Liver (tissue), 9 donors: ENCODE results near the gene APOL4. TPM values are rescaled to one million over a fixed set of nuclear protein-coding genes. Genes with fewer than 3 reads are reported as not detected.

Experiments
- DNase-seq: peaks from one replicate; pipeline ENCODE4 v3.0.0-alpha.2; 2017; ENCODE audit warnings: low spot score
- H3K27ac ChIP-seq, 2 donors: one replicate each; pipeline ENCODE4 v1.7.0; 2013; ENCODE audit warnings: inconsistent platforms in 2 of 2, low read length in 2 of 2, control low read depth in 1 of 2, low read depth in 1 of 2, mild to moderate bottlenecking in 1 of 2
- H3K27me3 ChIP-seq, 4 donors: one replicate each; pipeline versions ENCODE4 v1.6.1 to v1.7.0; 2013; ENCODE audit warnings: low read length in 3 of 4, inconsistent platforms in 1 of 4, mild to moderate bottlenecking in 1 of 4, moderate library complexity in 1 of 4; ENCODE audit not compliant: control insufficient read depth in 4 of 4, insufficient read depth in 4 of 4
- H3K36me3 ChIP-seq, 4 donors: one replicate each; pipeline versions ENCODE4 v1.6.1 to v1.7.0; 2013; ENCODE audit warnings: low read length in 3 of 4, mild to moderate bottlenecking in 3 of 4, low read depth in 1 of 4, moderate library complexity in 1 of 4; ENCODE audit not compliant: control insufficient read depth in 4 of 4, insufficient read depth in 3 of 4
- H3K4me1 ChIP-seq, 4 donors: one replicate each; pipeline versions ENCODE4 v1.6.1 to v1.7.0; 2013; ENCODE audit warnings: low read length in 3 of 4, mild to moderate bottlenecking in 3 of 4, moderate library complexity in 1 of 4; ENCODE audit not compliant: control insufficient read depth in 4 of 4, insufficient read depth in 4 of 4
- H3K4me3 ChIP-seq, 3 donors: one replicate each; pipeline versions ENCODE4 v1.6.1 to v1.7.0; 2013; ENCODE audit warnings: low read length in 3 of 3, control low read depth in 1 of 3, low read depth in 1 of 3, mild to moderate bottlenecking in 1 of 3
- H3K9ac ChIP-seq, 2 donors: one replicate each; pipeline ENCODE4 v1.7.0; 2013; ENCODE audit warnings: low read length in 2 of 2, mild to moderate bottlenecking in 2 of 2, moderate library complexity in 2 of 2, control low read depth in 1 of 2, low read depth in 1 of 2
- H3K9me3 ChIP-seq, 4 donors: one replicate each; pipeline versions ENCODE4 v1.6.1 to v1.7.0; 2013; ENCODE audit warnings: low read length in 3 of 4; ENCODE audit not compliant: control insufficient read depth in 4 of 4
- ATF3 ChIP-seq: IDR thresholded peaks from 2 replicates; pipeline ENCODE4 v1.6.1; 2016; ENCODE audit warnings: antibody characterized with exemption
- CTCF ChIP-seq: fragments of 150-350 bp; IDR thresholded peaks from 2 replicates; pipeline ENCODE4 v1.5.1; 2017; ENCODE audit warnings: improper control_type of control experiment, low read depth, low read length; ENCODE audit not compliant: missing input control
- EGR1 ChIP-seq, 2 donors: IDR thresholded peaks; 2 replicates each; pipeline ENCODE4 v1.6.1; 2016 to 2018; ENCODE audit warnings: antibody characterized with exemption in 2 of 2, low read depth in 2 of 2
- FOXA1 ChIP-seq: IDR thresholded peaks from 2 replicates; pipeline ENCODE4 v1.6.1; 2016; ENCODE audit warnings: antibody characterized with exemption
- FOXA2 ChIP-seq: IDR thresholded peaks from 2 replicates; pipeline ENCODE4 v1.6.1; 2016; ENCODE audit warnings: antibody characterized with exemption
- GABPA ChIP-seq, 2 donors: IDR thresholded peaks in 1 of 2; conservative IDR thresholded peaks in 1 of 2; 2 replicates each; pipeline ENCODE4 v1.6.1; 2016; ENCODE audit warnings: antibody characterized with exemption in 2 of 2, mild to moderate bottlenecking in 1 of 2, moderate library complexity in 1 of 2
- HNF4A ChIP-seq, 2 donors: conservative IDR thresholded peaks; 2 replicates each; pipeline ENCODE4 v1.6.1; 2016; ENCODE audit warnings: antibody characterized with exemption in 2 of 2, mild to moderate bottlenecking in 2 of 2
- JUND ChIP-seq, 2 donors: IDR thresholded peaks; 2 replicates each; pipeline ENCODE4 v1.6.1; 2016; ENCODE audit warnings: antibody characterized with exemption in 2 of 2
- MAX ChIP-seq: IDR thresholded peaks from 2 replicates; pipeline ENCODE4 v1.6.1; 2016; ENCODE audit warnings: antibody characterized with exemption
- NR2F2 ChIP-seq: IDR thresholded peaks from 2 replicates; pipeline ENCODE4 v1.6.1; 2016; ENCODE audit warnings: antibody characterized with exemption
- RAD21 ChIP-seq, 2 donors: IDR thresholded peaks; 2 replicates each; pipeline ENCODE4 v1.6.1; 2016; ENCODE audit warnings: antibody characterized with exemption in 2 of 2, mild to moderate bottlenecking in 2 of 2
- REST ChIP-seq: IDR thresholded peaks from 2 replicates; pipeline ENCODE4 v1.6.1; 2016; ENCODE audit warnings: antibody characterized with exemption, mild to moderate bottlenecking
- RXRA ChIP-seq, 2 donors: IDR thresholded peaks; 2 replicates each; pipeline ENCODE4 v1.6.1; 2017 to 2018; ENCODE audit warnings: antibody characterized with exemption in 2 of 2, mild to moderate bottlenecking in 1 of 2
- SP1 ChIP-seq: IDR thresholded peaks from 2 replicates; pipeline ENCODE4 v1.6.1; 2018; ENCODE audit warnings: antibody characterized with exemption, mild to moderate bottlenecking
- TAF1 ChIP-seq: conservative IDR thresholded peaks from 2 replicates; pipeline ENCODE4 v1.6.1; 2016; ENCODE audit warnings: antibody characterized with exemption, mild to moderate bottlenecking
- YY1 ChIP-seq: IDR thresholded peaks from 2 replicates; pipeline ENCODE4 v1.6.1; 2016; ENCODE audit warnings: antibody characterized with exemption, mild to moderate bottlenecking
- ZBTB33 ChIP-seq: IDR thresholded peaks from 2 replicates; pipeline ENCODE4 v1.6.1; 2016; ENCODE audit warnings: antibody characterized with exemption
- WGBS: extraction: QIAGEN DNeasy Blood & Tissue Kit; methylation state at CpG from one replicate; pipeline ENCODE4 v1.1.7; 2013; 5-methylcytosine and 5-hydroxymethylcytosine counted together
- polyA plus RNA-seq, 2 donors: library from polyadenylated mRNA; stranded (reverse) in 1 of 2; unstranded in 1 of 2; fragments of 200-250 nt in 1 of 2; fragments of >200 nt in 1 of 2; fragmentation: Nextera tagmentation in 1 of 2; extraction: Ambion mirVana in 1 of 2; gene quantifications; one replicate each; pipeline versions ENCODE4 v1.2.1 to v1.2.3, GENCODE V29; 2013 to 2015
- total RNA-seq, 2 donors: library from RNA; depleted of rRNA; stranded (reverse); fragments of >200 nt; gene quantifications; one replicate each; pipeline ENCODE4 v1.2.3, GENCODE V29; 2014
- donor health status: healthy.
- donor health status: healthy.
- donor health status: healthy.
- donor health status: healthy.
- donor health status: healthy.

Gene APOL4
- total and polyA plus RNA-seq, 4 donors = 0.59 to 2.3 (median 1.8) TPM

GRCh38 chr22:36243986-36244385 is 42.4 kb upstream of the APOL4 start:
- no peak for DNase-seq
- no peak for TF ChIP-seq RXRA (IDR thresholded peaks at IDR 0.05)
- no peak for TF ChIP-seq GABPA (IDR thresholded peaks at IDR 0.05 in 1 of 2, conservative IDR thresholded peaks at IDR 0.05 in 1 of 2)
- TF ChIP-seq SP1 = no peak
- no peak for TF ChIP-seq RAD21 (IDR thresholded peaks at IDR 0.05)
- no peak for TF ChIP-seq HNF4A (conservative IDR thresholded peaks at IDR 0.05)
- no peak for TF ChIP-seq MAX
- no peak for TF ChIP-seq YY1
- no peak for TF ChIP-seq EGR1 (IDR thresholded peaks at IDR 0.05; ENCODE audit: low read depth in 2 of 2)
- no peak for TF ChIP-seq NR2F2
- no peak for TF ChIP-seq JUND (IDR thresholded peaks at IDR 0.05)
- TF ChIP-seq CTCF = no peak
- no peak for TF ChIP-seq ZBTB33
- TF ChIP-seq ATF3 = no peak
- no peak for TF ChIP-seq FOXA1
- no peak for TF ChIP-seq FOXA2
- peaks cover 6 to 31% (median 17%) of the 10 kb centered on the region in 4 donors for H3K4me1 ChIP-seq
- H3K9ac ChIP-seq = no peak overlapping the region
- H3K4me3 ChIP-seq = no peak overlapping the region
- H3K36me3 ChIP-seq = no peaks in the 10 kb centered on the region
- H3K27me3 ChIP-seq = no peaks in the 10 kb centered on the region
- H3K27ac ChIP-seq = no peak overlapping the region
- WGBS = 88% methylated on average over 5 of the region's 5 CpGs
- no peaks in the 10 kb centered on the region for H3K9me3 ChIP-seq

- peak within 1 kb of the TSS; percentile 96 to 99 for H3K9ac ChIP-seq
- peak within 1 kb of the TSS; percentile 80 to 82 for H3K27ac ChIP-seq
- peaks cover 0 to 7% (median under 1%) of the 10 kb centered on the region in 4 donors for H3K36me3 ChIP-seq
- peak; percentile 77 for DNase-seq
- no peaks in the 10 kb centered on the region for H3K9me3 ChIP-seq
- H3K27me3 ChIP-seq = no peaks in the 10 kb centered on the region
- H3K4me3 ChIP-seq = peak within 1 kb of the TSS; percentile 82 to 97 (median 94)
- H3K4me1 ChIP-seq = peaks cover 7 to 44% (median 34%) of the 10 kb centered on the region in 4 donors
- WGBS = 31% methylated on average over 13 of the region's 13 CpGs
- peak in 1 of 2 donors; percentile 57 for TF ChIP-seq JUND (IDR thresholded peaks at IDR 0.05)
- peak; percentile 75 for TF ChIP-seq SP1
- peak; percentile 47 to 57 for TF ChIP-seq HNF4A (conservative IDR thresholded peaks at IDR 0.05)
- no peak for TF ChIP-seq NR2F2
- TF ChIP-seq MAX = peak; percentile 91
- TF ChIP-seq REST = peak; percentile 97
- TF ChIP-seq RXRA (IDR thresholded peaks at IDR 0.05) = peak; percentile 57 to 68
- peak; percentile 69 to 80 for TF ChIP-seq RAD21 (IDR thresholded peaks at IDR 0.05)
- peak; percentile 93 for TF ChIP-seq TAF1
- TF ChIP-seq YY1 = peak; percentile 42
- TF ChIP-seq EGR1 (IDR thresholded peaks at IDR 0.05; ENCODE audit: low read depth in 2 of 2) = no peak
- peak; percentile 78 for TF ChIP-seq FOXA1
- no peak for TF ChIP-seq ATF3
- TF ChIP-seq GABPA (IDR thresholded peaks at IDR 0.05 in 1 of 2, conservative IDR thresholded peaks at IDR 0.05 in 1 of 2) = no peak
- peak; percentile 75 for TF ChIP-seq FOXA2
- TF ChIP-seq ZBTB33 = peak; percentile 28
Measured at GRCh38 chr22:36239401-36240171, 38.0 kb upstream of the APOL4 start, which contains the start of gene APOL2. Gene APOL2, minus strand, starts transcription at chr22:36239527. Its CDS starts 6,365 bp downstream, at chr22:36233162.
